ENCODE data around the gene CYP39A1.
"Not testable (repeated sequence)": the region's sequence is repeated elsewhere in the genome, so short reads cannot be mapped to it uniquely, and the experiment has no call there.

CYP39A1 gene

DNA sequence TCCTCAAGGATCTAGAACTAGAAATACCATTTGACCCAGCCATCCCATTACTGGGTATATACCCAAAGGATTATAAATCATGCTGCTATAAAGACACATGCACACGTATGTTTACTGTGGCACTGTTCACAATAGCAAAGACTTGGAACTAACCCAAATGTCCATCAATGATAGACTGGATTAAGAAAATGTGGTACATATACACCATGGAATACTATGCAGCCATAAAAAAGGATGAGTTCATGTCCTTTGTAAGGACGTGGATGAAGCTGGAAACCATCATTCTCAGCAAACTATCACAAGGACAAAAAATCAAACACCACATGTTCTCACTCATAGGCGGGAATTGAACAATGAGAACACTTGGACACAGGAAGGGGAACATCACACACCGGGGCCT is 4.5 kb downstream of the CYP39A1 start:
- not testable (repeated sequence) for DNase-seq

DNA sequence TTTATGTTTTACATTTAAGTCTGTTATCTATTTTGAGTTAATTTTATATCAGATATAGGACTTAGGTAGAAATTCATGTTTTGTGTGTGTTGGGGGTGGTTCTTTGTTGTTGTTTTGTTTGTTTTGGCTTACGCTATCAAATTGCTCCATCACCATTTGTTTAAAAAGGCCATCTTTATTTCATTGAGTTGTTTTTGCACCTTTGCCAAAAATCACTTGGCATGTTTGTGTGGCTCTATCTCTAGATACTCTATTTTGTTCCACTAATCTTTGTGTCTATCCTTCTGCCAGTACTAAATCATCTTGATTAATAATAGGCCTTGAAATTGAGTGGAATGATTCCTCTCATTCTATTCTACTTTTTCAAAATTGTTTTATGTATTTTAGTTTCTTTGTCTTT is 7.4 kb downstream of the CYP39A1 start:
- no peak for DNase-seq

DNA sequence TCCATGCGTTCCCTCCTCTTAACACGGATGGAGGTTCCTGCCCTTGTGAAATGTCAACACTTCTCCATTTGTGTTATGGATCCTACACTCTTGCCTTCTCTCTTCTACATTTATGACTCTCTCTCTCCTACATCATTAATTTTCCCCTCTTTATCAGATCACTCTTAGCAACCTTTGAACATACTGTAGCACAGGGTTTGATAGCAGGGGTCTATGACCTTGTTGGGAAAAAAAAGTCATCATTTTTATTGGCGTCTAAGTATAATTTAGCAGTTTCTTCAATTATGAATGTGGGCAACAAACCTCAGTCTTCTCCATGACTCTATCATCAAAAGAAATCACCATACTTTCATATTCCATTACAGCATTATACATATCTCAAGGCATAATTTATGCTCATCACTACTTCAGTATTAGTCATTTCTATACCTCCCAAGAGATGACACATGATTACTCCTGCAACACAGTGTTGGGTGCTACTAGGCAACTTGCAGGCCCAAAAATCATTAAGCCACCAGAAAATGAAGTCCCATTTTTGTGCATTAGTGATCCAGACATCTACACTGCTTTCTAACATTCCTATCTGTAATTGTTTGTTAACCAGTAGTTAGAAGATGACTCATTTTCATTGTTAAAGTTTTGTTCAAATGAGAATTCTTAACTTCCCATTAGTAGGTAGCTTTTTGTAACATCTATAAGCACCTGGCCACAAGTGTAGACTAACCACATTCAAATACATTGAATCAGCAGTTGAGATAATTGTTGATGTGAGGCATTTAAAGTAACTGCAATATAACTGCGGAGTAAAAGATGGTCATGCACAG is 9.5 kb downstream of the CYP39A1 start:
- no peak for DNase-seq

DNA sequence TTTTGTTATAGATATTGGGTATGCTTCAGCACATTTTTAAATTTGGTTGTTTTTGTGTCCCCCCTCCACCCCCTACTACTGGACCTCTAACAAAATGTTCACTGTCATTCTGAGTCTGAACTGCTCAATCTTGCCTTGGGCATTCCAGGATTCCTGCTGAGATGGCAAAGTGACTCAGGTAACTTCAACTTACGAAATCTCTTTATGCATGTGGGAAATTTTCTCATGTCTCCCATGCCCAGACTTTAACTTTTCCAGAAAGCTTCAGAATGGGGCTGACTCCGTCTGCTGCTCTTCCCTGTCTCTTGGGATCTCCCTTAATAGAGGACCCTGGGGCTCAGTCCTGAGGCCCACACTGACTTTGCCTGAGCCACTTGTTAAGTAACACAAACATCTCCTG is 14.0 kb downstream of the CYP39A1 start:
- DNase-seq, result no peak

DNA sequence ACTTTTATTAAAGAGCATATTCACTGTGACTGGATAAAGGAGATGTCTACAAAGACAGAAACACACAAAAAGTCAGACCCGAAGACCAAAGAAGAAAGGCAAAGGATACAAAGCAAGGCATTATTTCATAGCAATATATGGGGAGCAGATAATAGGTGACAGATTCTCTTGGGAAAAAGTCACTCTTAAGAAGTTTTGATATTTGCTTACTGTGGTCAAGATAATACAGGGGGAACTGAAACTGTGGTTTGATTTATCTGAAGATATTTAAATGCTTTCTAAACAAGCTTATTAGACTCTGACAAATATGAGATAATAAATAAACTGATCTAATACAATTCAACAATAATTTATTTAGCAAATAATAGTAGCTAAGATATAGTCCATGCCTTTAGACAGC is 14.7 kb downstream of the CYP39A1 start:
- DNase-seq, result no peak

DNA sequence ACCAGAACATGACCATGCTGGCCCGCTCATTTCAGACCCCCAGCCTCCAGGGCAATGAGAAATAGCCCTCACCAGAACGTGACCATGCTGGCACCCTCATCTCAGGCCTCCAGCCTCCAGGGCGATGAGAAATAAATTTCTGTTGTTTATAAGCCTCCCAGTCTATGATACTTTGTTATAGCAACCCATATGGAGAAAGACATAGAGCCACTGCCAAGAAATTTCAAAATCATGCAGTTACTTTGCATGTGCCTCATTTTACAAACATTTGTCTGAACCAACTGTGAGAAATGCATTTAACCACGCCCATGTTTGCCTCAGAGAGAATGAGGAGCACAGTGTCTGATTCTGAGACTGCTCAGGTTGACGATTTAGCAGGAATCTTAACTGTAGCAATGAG is 15.5 kb downstream of the CYP39A1 start:
- no peak for DNase-seq

DNA sequence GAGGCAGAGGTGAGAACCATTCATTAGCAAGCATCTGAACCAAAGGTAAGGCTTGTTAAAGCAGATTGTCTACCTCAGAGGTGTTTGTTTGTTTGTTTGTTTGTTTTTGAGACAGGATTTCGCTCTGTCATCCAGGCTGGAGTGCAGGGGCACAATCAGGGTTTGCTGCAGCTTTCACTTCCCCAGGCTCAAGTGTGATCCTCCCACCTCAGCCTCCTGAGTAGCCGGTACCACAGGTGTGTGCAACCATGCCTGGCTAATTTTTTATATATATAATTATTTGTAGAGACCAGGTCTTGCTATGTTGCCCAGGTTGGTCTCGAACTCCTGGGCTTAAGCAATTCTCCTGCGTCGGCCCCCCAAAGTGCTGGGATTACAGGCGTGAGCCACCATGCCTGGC is 17.2 kb downstream of the CYP39A1 start:
- DNase-seq, result no peak

DNA sequence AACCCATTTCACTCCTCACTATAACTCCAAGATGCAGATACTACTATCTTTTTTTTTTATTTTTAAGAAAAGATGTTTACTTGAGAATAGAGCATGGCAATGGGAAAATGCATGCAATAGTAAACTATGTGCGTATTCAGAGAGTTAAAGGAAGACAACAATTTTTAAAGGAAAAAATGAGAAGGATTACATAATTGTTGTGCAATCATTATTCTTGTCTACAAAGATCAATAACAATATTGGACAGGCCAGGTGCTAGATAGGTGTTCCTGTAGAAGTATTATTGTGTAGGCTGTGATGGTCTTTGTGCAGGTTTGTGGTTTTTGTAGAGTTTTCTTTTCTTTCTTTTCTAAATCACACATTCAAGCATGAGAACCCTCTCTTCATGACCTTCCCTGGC is 20.6 kb downstream of the CYP39A1 start:
- DNase-seq, result no peak

DNA sequence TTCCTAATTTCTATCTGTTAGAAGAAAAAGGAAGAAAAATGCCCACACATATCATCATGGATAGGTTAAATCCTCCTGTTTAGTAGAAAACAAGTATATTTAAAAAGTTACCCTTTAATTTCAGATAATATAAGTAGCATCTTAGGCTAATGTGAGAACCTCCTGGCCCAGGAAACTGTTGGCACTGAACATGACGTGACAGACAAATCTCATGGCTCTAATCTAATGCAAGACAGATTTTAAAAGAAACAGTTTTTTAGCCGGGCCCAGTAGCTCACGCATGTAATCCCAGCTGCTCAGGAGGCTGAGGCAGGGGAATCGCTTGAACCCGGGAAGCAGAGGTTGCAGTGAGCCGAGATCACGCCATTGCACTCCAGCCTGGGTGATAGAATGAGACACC is 22.9 kb downstream of the CYP39A1 start:
- DNase-seq, result no peak

DNA sequence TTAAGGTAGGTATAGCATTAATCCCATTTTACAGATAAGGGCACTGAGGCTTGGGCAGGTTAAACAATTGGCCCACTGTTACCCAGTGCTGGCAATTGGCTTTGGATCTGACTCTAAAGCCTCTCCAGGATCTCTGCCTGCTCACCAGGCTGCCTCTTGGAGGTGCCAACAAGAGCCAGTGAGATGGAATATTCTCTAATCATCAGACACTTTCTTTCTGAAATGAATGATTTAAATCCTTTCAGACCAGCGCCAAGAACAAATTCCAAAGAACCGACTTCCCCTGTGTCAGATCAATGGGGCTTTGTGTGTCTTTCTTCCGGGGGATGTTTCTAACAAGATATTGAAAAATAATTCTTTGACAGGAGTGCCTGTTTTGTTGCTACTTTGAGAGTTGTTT is 23.6 kb downstream of the CYP39A1 start:
- no peak for DNase-seq

DNA sequence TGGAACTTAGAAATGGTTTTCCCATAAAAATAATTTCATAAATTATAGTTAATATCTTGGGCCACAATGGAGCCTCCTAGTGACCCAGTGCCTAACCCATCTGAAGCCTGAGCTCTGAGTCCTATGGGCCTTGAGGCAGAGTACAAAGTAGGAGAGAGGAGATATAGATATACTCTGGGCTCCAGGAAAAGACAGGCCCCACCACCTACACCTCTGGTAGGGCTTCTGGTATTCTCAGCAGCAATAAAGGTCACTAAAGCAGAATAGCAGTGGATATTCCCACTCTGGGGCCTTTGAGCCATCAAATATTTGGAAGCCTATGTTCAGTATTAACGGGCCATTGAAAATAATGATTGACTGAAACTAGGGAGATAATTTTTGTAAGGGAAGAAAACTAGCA is 24.1 kb downstream of the CYP39A1 start:
- DNase-seq, result no peak

DNA sequence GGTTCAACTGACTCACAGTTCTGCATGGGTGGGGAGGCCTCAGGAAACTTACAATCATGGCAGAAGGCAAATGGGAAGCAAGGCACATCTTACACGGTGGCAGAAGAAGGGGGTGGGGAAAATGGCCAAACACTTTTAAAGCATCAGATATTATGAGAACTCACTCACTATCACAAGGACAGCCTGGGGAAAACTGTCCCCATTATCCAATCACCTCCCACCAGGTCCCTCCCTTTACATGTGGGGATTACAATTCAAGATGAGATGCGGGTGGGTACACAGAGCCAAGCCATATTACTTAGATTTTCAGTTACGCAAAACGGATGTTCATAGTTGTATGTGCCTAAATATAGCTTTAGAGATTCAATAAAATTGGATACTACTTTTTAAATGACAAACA is 25.6 kb downstream of the CYP39A1 start:
- no peak for DNase-seq

DNA sequence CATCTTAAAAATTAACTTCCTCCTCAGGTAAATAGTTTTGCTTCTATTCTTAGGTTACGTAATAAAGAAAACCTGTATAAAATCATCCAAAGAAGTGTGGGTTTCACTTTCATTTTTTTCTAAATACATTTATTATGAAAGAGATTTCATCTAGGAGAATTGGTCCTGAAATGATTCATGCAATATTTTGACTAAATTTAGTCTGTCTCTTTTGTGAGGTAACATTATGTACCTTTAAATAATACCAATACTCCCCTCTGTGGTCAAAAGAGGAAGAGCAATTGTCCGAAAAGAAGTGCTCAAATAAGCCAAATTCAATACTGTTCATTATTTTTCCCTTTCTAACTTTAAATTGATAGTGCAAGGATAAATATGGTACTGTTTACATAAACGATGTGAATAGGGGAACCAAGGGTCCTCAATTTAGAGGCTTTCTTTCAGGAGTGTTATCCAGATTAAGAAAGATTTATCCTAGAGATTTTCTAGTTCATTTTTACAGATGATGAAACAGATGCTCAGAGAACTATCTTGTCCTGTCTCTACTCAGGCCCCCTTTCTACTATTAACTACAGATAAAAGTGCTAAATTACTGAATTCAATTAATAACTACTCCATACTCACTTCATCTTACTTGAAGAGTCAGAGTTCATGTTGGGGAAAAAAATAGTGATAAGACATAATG is 26.2 kb downstream of the CYP39A1 start:
- DNase-seq, result no peak

DNA sequence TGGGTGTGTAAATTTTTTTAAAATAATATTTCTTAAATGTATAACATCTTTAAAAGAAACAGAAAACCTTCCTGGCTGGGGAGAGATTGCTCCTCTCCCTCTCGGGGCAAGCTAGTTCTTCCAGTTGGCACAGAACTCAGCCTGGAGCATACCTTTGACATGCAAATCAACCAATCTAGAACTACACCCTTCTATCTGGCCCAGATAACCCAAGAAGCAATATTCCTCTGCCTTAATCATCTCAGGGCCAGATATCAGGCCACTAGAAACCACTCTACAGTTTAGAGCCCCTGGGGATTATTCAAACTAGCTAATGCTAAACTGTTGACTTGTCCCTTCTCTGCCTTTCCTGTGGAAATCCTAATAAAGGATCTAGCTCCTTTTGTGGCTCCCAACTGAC is 33.9 kb downstream of the CYP39A1 start:
- no peak for DNase-seq

DNA sequence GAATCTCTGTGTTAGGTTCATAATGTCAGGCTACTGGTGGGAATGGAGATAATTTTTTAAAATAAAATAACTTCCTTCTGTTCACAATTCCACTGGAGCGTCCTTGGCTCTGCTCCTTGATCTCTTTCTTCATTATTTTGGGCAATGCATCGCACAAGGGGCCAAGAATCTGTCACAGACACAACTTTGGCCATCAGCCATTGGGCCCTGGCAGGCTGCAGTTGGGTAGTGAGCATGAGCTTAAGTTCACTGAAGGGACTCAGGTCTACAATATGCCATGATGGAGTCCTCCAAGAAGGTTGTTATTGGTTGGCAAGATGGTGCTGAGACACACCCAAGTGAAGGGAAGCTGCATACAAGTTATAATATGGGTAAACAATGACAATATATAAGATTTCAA is 40.0 kb downstream of the CYP39A1 start:
- DNase-seq, result no peak

DNA sequence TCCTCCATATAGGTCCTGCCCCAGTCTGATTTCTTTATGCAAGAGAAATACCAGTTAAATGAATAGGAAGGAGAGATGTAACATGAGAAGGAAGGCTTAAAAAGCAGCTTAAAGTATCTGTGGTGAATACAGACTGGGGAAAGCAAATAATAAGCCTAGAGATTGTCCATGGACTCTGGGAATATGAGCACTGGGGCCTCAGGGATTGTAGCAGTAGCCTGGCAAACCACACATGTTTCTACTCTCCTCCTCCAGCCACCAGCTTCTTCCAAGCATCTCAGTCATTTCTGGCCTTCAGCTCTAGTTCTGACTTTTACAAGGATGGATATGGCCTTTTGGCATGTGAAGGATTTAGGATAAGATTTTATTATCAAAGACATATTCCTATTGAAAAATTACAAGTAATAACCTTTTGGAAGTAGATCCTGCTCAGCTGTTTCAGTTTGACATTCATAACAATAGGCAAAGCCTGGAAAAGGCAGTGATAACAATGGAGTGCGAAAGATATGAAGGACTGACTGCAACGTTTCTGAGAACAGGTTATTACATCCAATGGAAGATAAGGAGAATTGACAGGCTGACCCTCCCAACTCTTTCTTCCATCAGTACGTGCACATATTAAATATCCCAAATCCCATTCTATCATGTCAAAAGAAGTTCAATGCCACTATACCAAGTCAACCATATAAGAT is 41.6 kb downstream of the CYP39A1 start:
- DNase-seq, result no peak

DNA sequence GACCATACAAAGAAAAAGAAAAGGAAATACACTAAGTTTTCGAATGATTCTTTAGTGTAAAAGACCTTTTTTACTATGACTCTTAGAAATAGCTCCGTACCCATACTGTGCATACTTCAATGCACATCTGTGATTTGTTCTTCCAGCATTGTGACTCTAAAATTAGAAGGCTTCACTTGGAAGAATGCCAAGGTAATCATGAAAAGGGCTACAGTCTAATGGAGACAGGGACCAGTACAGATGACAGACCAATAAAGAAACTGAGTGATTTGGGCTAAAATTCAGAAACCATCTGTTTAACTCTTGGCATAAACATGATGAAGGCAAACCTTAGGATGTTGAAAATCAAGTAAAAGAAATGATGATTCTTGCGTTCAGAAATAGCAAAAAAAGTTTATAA is 46.3 kb downstream of the CYP39A1 start:
- no peak for DNase-seq

DNA sequence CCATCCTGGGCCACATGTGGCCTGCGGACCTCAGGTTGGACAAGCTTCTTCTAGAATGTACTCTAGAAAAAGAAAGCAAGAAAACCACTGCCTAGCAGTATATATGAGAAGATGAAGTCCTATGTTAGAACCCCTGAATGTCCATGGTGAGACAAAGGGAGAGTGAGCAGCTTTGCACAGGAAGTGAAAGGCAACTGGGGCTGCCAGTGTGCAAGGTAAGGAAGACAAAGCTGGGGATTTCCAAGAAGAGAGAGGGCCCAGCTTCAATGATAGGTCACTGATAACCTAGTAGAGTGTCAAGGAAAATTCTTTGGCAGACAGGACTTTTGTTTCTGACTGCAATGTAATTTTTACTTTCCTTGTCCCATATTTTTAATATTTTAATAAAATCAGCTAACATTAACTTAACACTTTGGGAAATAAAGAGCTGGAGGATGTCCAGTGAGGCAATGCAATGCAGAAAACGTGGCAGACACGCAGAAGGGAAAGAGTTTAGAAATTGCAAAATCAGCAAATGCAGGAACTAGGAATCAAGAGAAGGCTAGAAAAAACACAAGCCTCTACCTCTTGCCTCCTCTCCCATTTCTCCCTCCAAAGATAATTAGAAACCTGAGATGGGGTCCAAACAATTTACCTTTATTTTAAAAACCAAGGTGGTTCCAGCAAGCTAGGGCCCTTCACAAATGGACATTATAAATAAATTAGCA is 47.4 kb downstream of the CYP39A1 start:
- no peak for DNase-seq

DNA sequence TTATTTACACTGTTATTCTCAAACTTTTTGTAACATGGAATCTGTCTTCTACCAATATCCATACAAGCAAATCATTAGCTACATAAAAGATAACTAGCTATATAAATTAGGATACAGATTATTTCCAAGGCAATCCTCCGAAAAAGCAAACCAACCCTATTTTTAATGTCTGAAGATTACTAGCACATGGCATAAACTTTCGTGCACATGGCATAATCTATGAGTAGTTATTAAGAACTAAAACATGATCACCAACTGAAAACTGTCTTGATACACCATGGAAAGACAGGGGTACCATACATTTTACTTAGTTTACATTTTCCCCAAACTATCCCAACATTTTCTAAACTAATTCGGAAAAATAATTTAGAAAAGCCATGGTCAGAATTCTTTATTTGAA is 54.4 kb downstream of the CYP39A1 start:
- DNase-seq, result no peak

DNA sequence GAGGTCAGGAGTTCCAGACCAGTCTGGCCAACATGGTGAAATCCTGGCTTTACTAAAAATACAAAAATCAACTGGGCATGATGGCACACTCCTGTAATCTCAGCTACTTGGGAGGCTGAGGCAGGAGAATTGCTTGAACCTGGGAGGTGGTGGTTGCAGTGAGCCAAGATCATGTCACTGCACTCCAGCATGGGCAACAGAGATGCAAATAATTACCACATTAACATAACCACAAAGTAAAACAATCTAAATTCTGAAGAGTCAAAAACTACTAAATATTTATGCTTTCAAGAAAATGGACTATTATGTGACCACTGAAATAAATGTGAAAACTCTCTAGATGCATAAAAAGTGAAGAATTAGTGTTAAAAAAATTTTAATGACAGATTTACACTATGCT is 59.9 kb downstream of the CYP39A1 start:
- no peak for DNase-seq

DNA sequence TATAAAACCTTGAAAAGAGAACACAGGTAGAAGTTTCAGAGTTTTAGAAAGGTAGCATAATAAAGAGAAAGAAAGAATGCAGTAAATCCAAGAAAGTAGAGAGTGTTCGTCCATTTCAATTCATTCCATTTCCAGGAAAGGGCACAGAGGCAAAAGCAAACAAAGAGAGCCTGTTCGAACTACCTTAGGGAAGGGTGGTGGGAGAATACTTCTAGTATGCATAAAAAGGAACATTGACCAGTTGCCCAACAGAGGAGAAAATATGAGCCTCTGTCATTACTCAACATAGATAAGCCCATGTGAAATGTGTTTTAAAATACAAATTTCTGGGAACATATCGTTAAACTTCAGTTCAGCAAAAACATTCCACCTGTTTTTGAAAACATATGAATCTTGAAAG is 60.6 kb downstream of the CYP39A1 start:
- no peak for DNase-seq

DNA sequence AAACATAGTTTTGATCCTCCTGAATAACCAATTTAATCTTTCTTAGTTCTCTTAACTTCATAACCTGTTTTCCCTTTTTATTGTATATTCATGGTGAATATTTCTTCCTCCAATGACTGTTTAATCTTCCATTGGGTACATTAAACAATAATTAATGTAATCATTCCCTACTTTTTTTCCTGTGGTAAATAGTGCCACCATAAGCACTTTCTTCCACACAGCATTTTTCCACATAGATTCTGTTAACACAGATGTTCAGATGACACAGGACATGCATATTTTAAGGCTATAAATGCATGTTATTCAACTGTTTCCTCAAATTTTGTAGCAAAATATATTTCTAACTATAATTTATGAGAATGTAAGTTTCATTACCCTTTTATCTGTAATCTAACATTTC is 61.9 kb downstream of the CYP39A1 start:
- DNase-seq, result no peak

DNA sequence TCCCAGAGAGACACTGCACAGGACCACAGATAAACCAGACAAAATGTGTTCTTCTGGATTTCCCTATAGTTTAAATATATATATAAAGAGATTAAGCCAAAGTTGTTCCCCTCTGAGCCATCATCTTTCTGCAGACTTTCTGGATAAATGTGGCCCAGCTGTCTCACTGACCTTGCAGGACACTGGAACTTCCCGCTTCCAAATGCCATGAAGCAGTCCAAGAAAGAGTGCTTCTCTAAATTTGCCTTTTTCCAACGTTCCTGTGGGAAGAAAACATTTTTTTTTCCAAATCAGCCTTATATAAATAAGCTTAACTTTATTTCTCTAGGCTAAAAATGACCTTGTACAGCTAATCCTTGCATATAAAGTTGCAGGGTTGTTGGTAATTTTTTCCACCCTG is 65.7 kb downstream of the CYP39A1 start:
- no peak for DNase-seq

DNA sequence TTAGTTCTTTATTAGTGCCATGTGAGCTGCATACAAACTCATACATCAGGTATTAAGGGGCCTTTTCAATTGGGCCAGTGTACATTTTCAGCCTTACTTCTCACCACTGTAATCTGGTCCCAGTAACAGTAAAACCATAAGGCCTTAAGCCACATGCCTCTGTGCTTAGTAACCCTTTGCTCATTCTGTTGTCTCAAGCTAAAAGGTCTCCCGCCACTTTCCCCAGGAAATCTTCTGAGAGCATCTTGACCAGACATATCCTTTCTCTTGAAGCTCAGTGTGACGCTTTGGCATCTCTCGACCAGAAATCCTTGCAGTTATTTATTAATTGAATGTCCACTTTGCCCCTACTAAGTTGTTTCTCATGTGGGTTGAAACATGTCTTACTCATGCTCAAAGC is 68.0 kb downstream of the CYP39A1 start:
- no peak for DNase-seq
